Measurements from ENCODE around the gene USP8.

The USP8 gene

GRCh38 chr15:50549326-50549725, 125.1 kb downstream of the USP8 start:
- TF ChIP-seq, protein P1, sequence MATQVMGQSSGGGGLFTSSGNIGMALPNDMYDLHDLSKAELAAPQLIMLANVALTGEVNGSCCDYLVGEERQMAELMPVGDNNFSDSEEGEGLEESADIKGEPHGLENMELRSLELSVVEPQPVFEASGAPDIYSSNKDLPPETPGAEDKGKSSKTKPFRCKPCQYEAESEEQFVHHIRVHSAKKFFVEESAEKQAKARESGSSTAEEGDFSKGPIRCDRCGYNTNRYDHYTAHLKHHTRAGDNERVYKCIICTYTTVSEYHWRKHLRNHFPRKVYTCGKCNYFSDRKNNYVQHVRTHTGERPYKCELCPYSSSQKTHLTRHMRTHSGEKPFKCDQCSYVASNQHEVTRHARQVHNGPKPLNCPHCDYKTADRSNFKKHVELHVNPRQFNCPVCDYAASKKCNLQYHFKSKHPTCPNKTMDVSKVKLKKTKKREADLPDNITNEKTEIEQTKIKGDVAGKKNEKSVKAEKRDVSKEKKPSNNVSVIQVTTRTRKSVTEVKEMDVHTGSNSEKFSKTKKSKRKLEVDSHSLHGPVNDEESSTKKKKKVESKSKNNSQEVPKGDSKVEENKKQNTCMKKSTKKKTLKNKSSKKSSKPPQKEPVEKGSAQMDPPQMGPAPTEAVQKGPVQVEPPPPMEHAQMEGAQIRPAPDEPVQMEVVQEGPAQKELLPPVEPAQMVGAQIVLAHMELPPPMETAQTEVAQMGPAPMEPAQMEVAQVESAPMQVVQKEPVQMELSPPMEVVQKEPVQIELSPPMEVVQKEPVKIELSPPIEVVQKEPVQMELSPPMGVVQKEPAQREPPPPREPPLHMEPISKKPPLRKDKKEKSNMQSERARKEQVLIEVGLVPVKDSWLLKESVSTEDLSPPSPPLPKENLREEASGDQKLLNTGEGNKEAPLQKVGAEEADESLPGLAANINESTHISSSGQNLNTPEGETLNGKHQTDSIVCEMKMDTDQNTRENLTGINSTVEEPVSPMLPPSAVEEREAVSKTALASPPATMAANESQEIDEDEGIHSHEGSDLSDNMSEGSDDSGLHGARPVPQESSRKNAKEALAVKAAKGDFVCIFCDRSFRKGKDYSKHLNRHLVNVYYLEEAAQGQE (IDR thresholded peaks at IDR 0.05; ENCODE audit: insufficient read depth in 1 of 2, low read depth in 2 of 2, low read length in 2 of 2) = no peak
- TF ChIP-seq POLR2AphosphoS5 (IDR thresholded peaks at IDR 0.05; ENCODE audit: low read depth, low read length) (no peak), TAF1 (IDR thresholded peaks at IDR 0.05; ENCODE audit: borderline replicate concordance, insufficient read depth, low read length) (no peak), FOXP2 (optimal IDR thresholded peaks at IDR 0.05; ENCODE audit: borderline replicate concordance, extremely low read depth, extremely low read length, insufficient read depth) (no peak), SIN3A (IDR thresholded peaks at IDR 0.05; ENCODE audit: borderline replicate concordance, insufficient read depth, low read length) (no peak)

GRCh38 chr15:50552238-50552637, 128.0 kb downstream of the USP8 start:
- TF ChIP-seq FOXP2 (optimal IDR thresholded peaks at IDR 0.05; ENCODE audit: borderline replicate concordance, extremely low read depth, extremely low read length, insufficient read depth) (no peak), TAF1 (IDR thresholded peaks at IDR 0.05; ENCODE audit: borderline replicate concordance, insufficient read depth, low read length) (no peak), SIN3A (IDR thresholded peaks at IDR 0.05; ENCODE audit: borderline replicate concordance, insufficient read depth, low read length) (no peak), POLR2AphosphoS5 (IDR thresholded peaks at IDR 0.05; ENCODE audit: low read depth, low read length) (no peak)
- TF ChIP-seq, protein P1 (IDR thresholded peaks at IDR 0.05; ENCODE audit: insufficient read depth in 1 of 2, low read depth in 2 of 2, low read length in 2 of 2) = no peak

- TF ChIP-seq POLR2AphosphoS5 (IDR thresholded peaks at IDR 0.05; ENCODE audit: low read depth, low read length) (no peak), TAF1 (IDR thresholded peaks at IDR 0.05; ENCODE audit: borderline replicate concordance, insufficient read depth, low read length) (no peak), SIN3A (IDR thresholded peaks at IDR 0.05; ENCODE audit: borderline replicate concordance, insufficient read depth, low read length) (no peak), FOXP2 (optimal IDR thresholded peaks at IDR 0.05; ENCODE audit: borderline replicate concordance, extremely low read depth, extremely low read length, insufficient read depth) (no peak)
- TF ChIP-seq, protein P1 (IDR thresholded peaks at IDR 0.05; ENCODE audit: insufficient read depth in 1 of 2, low read depth in 2 of 2, low read length in 2 of 2) = no peak
Measured at GRCh38 chr15:50556642-50557371, 132.6 kb downstream of the USP8 start.

DNA sequence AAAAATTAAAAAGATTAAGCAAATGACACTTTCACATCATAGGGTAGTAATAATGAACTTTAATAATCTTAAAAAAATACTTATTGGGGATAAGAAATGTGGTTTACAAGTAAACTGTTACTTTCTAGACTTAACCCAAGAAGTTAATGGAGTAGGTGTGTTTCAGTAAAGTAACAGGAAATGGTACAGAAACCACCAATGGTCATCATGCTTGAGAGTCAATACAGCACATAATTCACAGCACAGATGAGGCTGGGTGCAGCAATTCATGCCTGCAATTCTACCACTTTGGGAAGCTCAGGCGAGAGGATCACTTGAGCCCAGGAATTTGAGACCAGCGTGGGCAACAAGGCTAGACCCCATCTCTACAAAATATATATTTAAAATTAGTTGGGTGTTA, 133.8 kb downstream of the USP8 start:
- TF ChIP-seq, protein P1 (IDR thresholded peaks at IDR 0.05; ENCODE audit: insufficient read depth in 1 of 2, low read depth in 2 of 2, low read length in 2 of 2) = no peak
- TF ChIP-seq TAF1 (IDR thresholded peaks at IDR 0.05; ENCODE audit: borderline replicate concordance, insufficient read depth, low read length) = no peak
- no peak for TF ChIP-seq FOXP2 (optimal IDR thresholded peaks at IDR 0.05; ENCODE audit: borderline replicate concordance, extremely low read depth, extremely low read length, insufficient read depth)
- no peak for TF ChIP-seq SIN3A (IDR thresholded peaks at IDR 0.05; ENCODE audit: borderline replicate concordance, insufficient read depth, low read length)
- TF ChIP-seq POLR2AphosphoS5 (IDR thresholded peaks at IDR 0.05; ENCODE audit: low read depth, low read length) = no peak

All from PFSK-1 (cell line).